ENCODE results near the gene POTEF.
"Not testable (repeated sequence)": the region's sequence is repeated elsewhere in the genome, so short reads cannot be mapped to it uniquely, and the experiment has no call there.

GRCh38 chr2:130157354-130157753, 28.3 kb upstream of the POTEF start:
- not testable (repeated sequence) for TF ChIP-seq CTCF, EP300 (IDR thresholded peaks at IDR 0.05)
